Neural progenitor cell (in vitro differentiated cells): Measurements from ENCODE around the gene HPSE2. TPM values are rescaled to one million over a fixed set of nuclear protein-coding genes. Genes with fewer than 3 reads are reported as not detected.

Experiments
- DNase-seq: peaks from one replicate; pipeline ENCODE4 v3.0.0-alpha.2; 2016; ENCODE audit warnings: low spot score
- H2AFZ ChIP-seq: fragments of 200-600 bp; sonication (generic); replicated peaks from 2 replicates; pipeline ENCODE4 v1.6.1; 2016; ENCODE audit warnings: antibody characterized with exemption
- H3F3A ChIP-seq: fragments of 200-600 bp; sonication (generic); 2 replicates; pipeline ENCODE4 v1.6.1; 2016; ENCODE audit warnings: antibody characterized with exemption, low read depth
- H3K27ac ChIP-seq: fragments of 200-600 bp; sonication (generic); 2 replicates; pipeline ENCODE4 v1.5.1; 2016; ENCODE audit warnings: mild to moderate bottlenecking
- H3K27me3 ChIP-seq: fragments of 200-600 bp; sonication (generic); 2 replicates; pipeline ENCODE4 v1.6.1; 2016; ENCODE audit warnings: mild to moderate bottlenecking, moderate library complexity
- H3K36me3 ChIP-seq: fragments of 200-600 bp; sonication (generic); 2 replicates; pipeline ENCODE4 v1.5.1; 2016
- H3K4me1 ChIP-seq: fragments of 200-600 bp; sonication (generic); 2 replicates; pipeline ENCODE4 v1.6.1; 2016; ENCODE audit warnings: mixed run types
- H3K4me2 ChIP-seq: fragments of 200-600 bp; sonication (generic); 2 replicates; pipeline ENCODE4 v1.6.1; 2016
- H3K4me3 ChIP-seq: fragments of 200-600 bp; sonication (generic); 2 replicates; pipeline ENCODE4 v1.5.1; 2016
- H3K79me2 ChIP-seq: fragments of 200-600 bp; sonication (generic); 2 replicates; pipeline ENCODE4 v1.6.1; 2016; ENCODE audit warnings: low read depth
- H3K9ac ChIP-seq: fragments of 200-600 bp; sonication (generic); 2 replicates; pipeline ENCODE4 v1.6.1; 2016
- H3K9me3 ChIP-seq: fragments of 200-600 bp; sonication (generic); 2 replicates; pipeline ENCODE4 v1.5.1; 2016; ENCODE audit warnings: low read depth
- H4K20me1 ChIP-seq: fragments of 200-600 bp; sonication (generic); 2 replicates; pipeline ENCODE4 v1.6.1; 2016; ENCODE audit warnings: low read depth
- H3K27ac Mint-ChIP-seq: 3 replicates; pipeline ENCODE4 v1.8.0; 2021; ENCODE audit warnings: mixed read lengths
- H3K27me3 Mint-ChIP-seq: 2 replicates; pipeline ENCODE4 v1.8.0; 2022; ENCODE audit warnings: low read depth, mild to moderate bottlenecking, inconsistent platforms, moderate library complexity, mixed read lengths; ENCODE audit not compliant: insufficient read depth
- H3K36me3 Mint-ChIP-seq: 3 replicates; pipeline ENCODE4 v1.8.0; 2021; ENCODE audit warnings: mixed read lengths
- H3K4me1 Mint-ChIP-seq: 3 replicates; pipeline ENCODE4 v1.8.0; 2021; ENCODE audit warnings: mixed read lengths
- H3K4me3 Mint-ChIP-seq: 3 replicates; pipeline ENCODE4 v1.8.0; 2021; ENCODE audit warnings: mild to moderate bottlenecking, moderate library complexity, mixed read lengths
- H3K9me3 Mint-ChIP-seq: 3 replicates; pipeline ENCODE4 v1.8.0; 2020; ENCODE audit warnings: mixed read lengths
- EZH2 ChIP-seq: fragments of 200-600 bp; sonication (generic); IDR thresholded peaks from 2 replicates; pipeline ENCODE4 v1.6.1; 2017; ENCODE audit warnings: antibody characterized with exemption, mild to moderate bottlenecking, moderate library complexity
- EZH2phosphoT487 ChIP-seq: fragments of 200-600 bp; sonication (generic); IDR thresholded peaks from 2 replicates; pipeline ENCODE4 v1.6.1; 2017; ENCODE audit warnings: antibody characterized with exemption
- total RNA-seq: library from RNA; depleted of rRNA; stranded (reverse); fragments of >200 nt; gene quantifications from 2 replicates; pipeline ENCODE4 v1.2.3, GENCODE V29; 2015; ENCODE audit warnings: low replicate concordance
- TF ChIP-seq, protein P1 (sequence below): fragments of 200-600 bp; sonication (generic); IDR thresholded peaks from 2 replicates; pipeline ENCODE4 v1.5.1; 2017; ENCODE audit warnings: antibody characterized with exemption, mild to moderate bottlenecking

Gene HPSE2
- total RNA-seq, 1 donor from 2014 or later: 3.4 TPM

DNA sequence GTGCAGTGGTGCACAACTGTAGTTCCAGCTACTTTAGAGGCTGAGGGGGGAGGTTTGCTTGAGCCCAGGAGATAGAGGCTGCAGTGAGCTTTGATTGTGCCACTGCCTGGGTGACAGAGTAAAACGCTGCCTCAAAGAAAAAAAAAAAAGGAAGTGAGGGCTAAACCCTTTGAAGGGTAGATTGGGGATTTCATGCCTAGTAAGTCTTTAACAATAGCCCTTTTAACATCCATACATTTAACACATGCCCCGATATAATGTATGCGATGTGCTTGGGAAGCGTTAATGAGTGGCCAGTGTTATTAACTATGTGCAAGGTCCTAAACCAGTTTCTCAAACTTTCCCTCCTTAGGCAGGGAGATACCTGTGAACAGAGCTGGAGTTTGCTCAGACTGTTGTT is 559.8 kb downstream of the HPSE2 start:
- Mint-ChIP-seq H3K36me3 (no peaks in the 10 kb centered on the region), H3K9me3 (peaks cover 2% of the 10 kb centered on the region), H3K4me3 (no peak overlapping the region), H3K27me3 (peaks cover 2% of the 10 kb centered on the region), H3K27ac (no peak overlapping the region), H3K4me1 (peaks cover 22% of the 10 kb centered on the region)
- H3K27ac ChIP-seq: peak overlapping the region; percentile 75
- no peak overlapping the region for H3K4me3 ChIP-seq
- no peaks in the 10 kb centered on the region for H3K27me3 ChIP-seq
- no peaks in the 10 kb centered on the region for H4K20me1 ChIP-seq
- H3F3A ChIP-seq: peaks cover 21% of the 10 kb centered on the region
- no peaks in the 10 kb centered on the region for H3K9me3 ChIP-seq
- no peak overlapping the region for H3K9ac ChIP-seq
- H3K36me3 ChIP-seq: no peaks in the 10 kb centered on the region
- TF ChIP-seq, protein P1, sequence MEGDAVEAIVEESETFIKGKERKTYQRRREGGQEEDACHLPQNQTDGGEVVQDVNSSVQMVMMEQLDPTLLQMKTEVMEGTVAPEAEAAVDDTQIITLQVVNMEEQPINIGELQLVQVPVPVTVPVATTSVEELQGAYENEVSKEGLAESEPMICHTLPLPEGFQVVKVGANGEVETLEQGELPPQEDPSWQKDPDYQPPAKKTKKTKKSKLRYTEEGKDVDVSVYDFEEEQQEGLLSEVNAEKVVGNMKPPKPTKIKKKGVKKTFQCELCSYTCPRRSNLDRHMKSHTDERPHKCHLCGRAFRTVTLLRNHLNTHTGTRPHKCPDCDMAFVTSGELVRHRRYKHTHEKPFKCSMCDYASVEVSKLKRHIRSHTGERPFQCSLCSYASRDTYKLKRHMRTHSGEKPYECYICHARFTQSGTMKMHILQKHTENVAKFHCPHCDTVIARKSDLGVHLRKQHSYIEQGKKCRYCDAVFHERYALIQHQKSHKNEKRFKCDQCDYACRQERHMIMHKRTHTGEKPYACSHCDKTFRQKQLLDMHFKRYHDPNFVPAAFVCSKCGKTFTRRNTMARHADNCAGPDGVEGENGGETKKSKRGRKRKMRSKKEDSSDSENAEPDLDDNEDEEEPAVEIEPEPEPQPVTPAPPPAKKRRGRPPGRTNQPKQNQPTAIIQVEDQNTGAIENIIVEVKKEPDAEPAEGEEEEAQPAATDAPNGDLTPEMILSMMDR: no peak
- TF ChIP-seq EZH2phosphoT487 (no peak), EZH2 (no peak)
- H3K4me2 ChIP-seq: peak overlapping the region; percentile 47
- peak; percentile 36 for DNase-seq
- H3K79me2 ChIP-seq: no peaks in the 10 kb centered on the region
- no peak overlapping the region for H2AFZ ChIP-seq
- peaks cover 22% of the 10 kb centered on the region for H3K4me1 ChIP-seq

GRCh38 chr10:98673171-98673782 is 562.4 kb downstream of the HPSE2 start:
- peak overlapping the region; percentile 40 for H3K27ac Mint-ChIP-seq
- H3K27me3 Mint-ChIP-seq: no peaks in the 10 kb centered on the region
- H3K4me1 Mint-ChIP-seq: peaks cover 22% of the 10 kb centered on the region

DNA sequence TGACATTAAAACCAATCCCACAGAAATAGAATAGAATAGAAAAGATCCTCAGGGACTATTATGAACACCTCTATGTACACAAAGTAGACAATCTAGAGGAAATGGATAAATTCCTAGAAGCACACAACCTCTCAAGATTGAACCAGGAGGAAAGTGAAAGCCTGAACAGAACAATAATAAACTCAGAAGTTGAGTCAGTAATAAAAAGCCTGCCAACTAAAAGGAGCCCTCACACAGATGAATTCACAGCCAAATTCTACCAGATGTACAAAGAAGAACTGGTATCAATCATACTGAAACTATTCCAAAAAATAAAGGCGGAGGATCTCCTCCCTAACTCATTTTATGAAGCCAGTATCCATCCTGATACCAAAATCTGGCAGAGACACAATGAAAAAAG is 568.6 kb downstream of the HPSE2 start:
- peaks cover 6% of the 10 kb centered on the region for H3K9me3 ChIP-seq
- H3K9ac ChIP-seq: no peak overlapping the region
- Mint-ChIP-seq H3K4me1 (no peaks in the 10 kb centered on the region), H3K36me3 (no peaks in the 10 kb centered on the region), H3K9me3 (peaks cover 36% of the 10 kb centered on the region), H3K27ac (no peak overlapping the region), H3K27me3 (peaks cover 2% of the 10 kb centered on the region), H3K4me3 (no peak overlapping the region)
- H3K79me2 ChIP-seq: no peaks in the 10 kb centered on the region
- H4K20me1 ChIP-seq: no peaks in the 10 kb centered on the region
- H3K27ac ChIP-seq: no peak overlapping the region
- no peaks in the 10 kb centered on the region for H3K4me1 ChIP-seq
- TF ChIP-seq EZH2 (no peak), EZH2phosphoT487 (no peak)
- TF ChIP-seq, protein P1: no peak
- no peak overlapping the region for H2AFZ ChIP-seq
- no peak overlapping the region for H3K4me2 ChIP-seq
- peaks cover 7% of the 10 kb centered on the region for H3K36me3 ChIP-seq
- DNase-seq: no peak
- no peak overlapping the region for H3K4me3 ChIP-seq
- no peaks in the 10 kb centered on the region for H3K27me3 ChIP-seq
- no peaks in the 10 kb centered on the region for H3F3A ChIP-seq

More at GRCh38 chr10:98673171-98673782, 562.4 kb downstream of the HPSE2 start:
- Histone ChIP-seq H3F3A (peaks cover 21% of the 10 kb centered on the region), H3K36me3 (no peaks in the 10 kb centered on the region), H3K4me1 (peaks cover 22% of the 10 kb centered on the region), H3K9ac (no peak overlapping the region), H3K4me3 (no peak overlapping the region), H3K79me2 (no peaks in the 10 kb centered on the region), H3K9me3 (no peaks in the 10 kb centered on the region), H3K27ac (no peak overlapping the region), H3K4me2 (no peak overlapping the region), H4K20me1 (no peaks in the 10 kb centered on the region), H2AFZ (no peak overlapping the region), H3K27me3 (no peaks in the 10 kb centered on the region)
- no peak overlapping the region for H3K4me3 Mint-ChIP-seq
- peaks cover 4% of the 10 kb centered on the region for H3K9me3 Mint-ChIP-seq
- TF ChIP-seq, protein P1: no peak
- TF ChIP-seq EZH2 (no peak), EZH2phosphoT487 (no peak)
- H3K36me3 Mint-ChIP-seq: no peaks in the 10 kb centered on the region
- DNase-seq: no peak
